Ascending aorta (tissue), 2 donors: ENCODE data around the gene CD19. TPM values are rescaled to one million over a fixed set of nuclear protein-coding genes. Genes with fewer than 3 reads are reported as not detected.

Source experiments
- DNase-seq, 2 donors: peaks; one replicate each; pipeline ENCODE4 v3.0.0-alpha.2; 2019; ENCODE audit warnings: low spot score in 2 of 2
- H3K27ac ChIP-seq, 2 donors: fragments of 200-600 bp; sonication (generic); one replicate each; pipeline ENCODE4 v1.5.1; 2016 to 2017; ENCODE audit warnings: mild to moderate bottlenecking in 1 of 2
- H3K27me3 ChIP-seq: fragments of 200-600 bp; sonication (generic); one replicate; pipeline ENCODE4 v1.5.1; 2017
- H3K36me3 ChIP-seq, 2 donors: fragments of 200-600 bp; sonication (generic); one replicate each; pipeline ENCODE4 v1.5.1; 2016
- H3K4me1 ChIP-seq, 2 donors: fragments of 200-600 bp; sonication (generic); one replicate each; pipeline ENCODE4 v1.5.1; 2016 to 2017; ENCODE audit warnings: mild to moderate bottlenecking in 1 of 2
- H3K4me3 ChIP-seq, 2 donors: fragments of 200-600 bp; sonication (generic); one replicate each; pipeline ENCODE4 v1.5.1; 2016 to 2017; ENCODE audit warnings: mild to moderate bottlenecking in 1 of 2
- H3K9me3 ChIP-seq, 2 donors: fragments of 200-600 bp; sonication (generic); one replicate each; pipeline ENCODE4 v1.5.1; 2016
- intact Hi-C: fragments of 100-400 bp; cut with DNase I; formaldehyde crosslinking; loops from one replicate; pipeline ENCODE4 v1.15.1; 2023
- total RNA-seq: library from RNA; depleted of rRNA; stranded (reverse); fragments of >200 nt; gene quantifications from one replicate; pipeline ENCODE4 v1.1.0, GENCODE V29; 2016
- TF ChIP-seq, protein P1 (sequence below), 3 experiments: fragments of 200-600 bp in 2 of 3; fragments of 450-650 bp in 1 of 3; sonication (generic) in 2 of 3; IDR thresholded peaks; one replicate each; pipeline ENCODE4 v1.5.1; 2016 to 2019; ENCODE audit warnings: antibody characterized with exemption in 3 of 3, mild to moderate bottlenecking in 1 of 3, moderate library complexity in 1 of 3

Gene CD19
- total RNA-seq, 1 donor from 2014 or later: not detected

DNA sequence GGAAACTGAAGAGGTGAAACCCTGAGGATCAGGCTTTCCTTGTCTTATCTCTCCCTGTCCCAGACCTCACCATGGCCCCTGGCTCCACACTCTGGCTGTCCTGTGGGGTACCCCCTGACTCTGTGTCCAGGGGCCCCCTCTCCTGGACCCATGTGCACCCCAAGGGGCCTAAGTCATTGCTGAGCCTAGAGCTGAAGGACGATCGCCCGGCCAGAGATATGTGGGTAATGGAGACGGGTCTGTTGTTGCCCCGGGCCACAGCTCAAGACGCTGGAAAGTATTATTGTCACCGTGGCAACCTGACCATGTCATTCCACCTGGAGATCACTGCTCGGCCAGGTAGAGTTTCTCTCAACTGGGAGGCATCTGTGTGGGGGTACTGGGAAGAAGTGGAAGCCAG is 1.4 kb downstream of the CD19 start:
- no peaks in the 10 kb centered on the region for H3K4me1 ChIP-seq
- no peaks in the 10 kb centered on the region for H3K27me3 ChIP-seq
- intact Hi-C loops: no loop called here
- H3K4me3 ChIP-seq: no peak overlapping the region
- TF ChIP-seq, protein P1, sequence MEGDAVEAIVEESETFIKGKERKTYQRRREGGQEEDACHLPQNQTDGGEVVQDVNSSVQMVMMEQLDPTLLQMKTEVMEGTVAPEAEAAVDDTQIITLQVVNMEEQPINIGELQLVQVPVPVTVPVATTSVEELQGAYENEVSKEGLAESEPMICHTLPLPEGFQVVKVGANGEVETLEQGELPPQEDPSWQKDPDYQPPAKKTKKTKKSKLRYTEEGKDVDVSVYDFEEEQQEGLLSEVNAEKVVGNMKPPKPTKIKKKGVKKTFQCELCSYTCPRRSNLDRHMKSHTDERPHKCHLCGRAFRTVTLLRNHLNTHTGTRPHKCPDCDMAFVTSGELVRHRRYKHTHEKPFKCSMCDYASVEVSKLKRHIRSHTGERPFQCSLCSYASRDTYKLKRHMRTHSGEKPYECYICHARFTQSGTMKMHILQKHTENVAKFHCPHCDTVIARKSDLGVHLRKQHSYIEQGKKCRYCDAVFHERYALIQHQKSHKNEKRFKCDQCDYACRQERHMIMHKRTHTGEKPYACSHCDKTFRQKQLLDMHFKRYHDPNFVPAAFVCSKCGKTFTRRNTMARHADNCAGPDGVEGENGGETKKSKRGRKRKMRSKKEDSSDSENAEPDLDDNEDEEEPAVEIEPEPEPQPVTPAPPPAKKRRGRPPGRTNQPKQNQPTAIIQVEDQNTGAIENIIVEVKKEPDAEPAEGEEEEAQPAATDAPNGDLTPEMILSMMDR (IDR thresholded peaks at IDR 0.05): no peak
- H3K9me3 ChIP-seq: no peaks in the 10 kb centered on the region
- DNase-seq: no peak
- H3K27ac ChIP-seq: no peak overlapping the region
- H3K36me3 ChIP-seq: no peaks in the 10 kb centered on the region

DNA sequence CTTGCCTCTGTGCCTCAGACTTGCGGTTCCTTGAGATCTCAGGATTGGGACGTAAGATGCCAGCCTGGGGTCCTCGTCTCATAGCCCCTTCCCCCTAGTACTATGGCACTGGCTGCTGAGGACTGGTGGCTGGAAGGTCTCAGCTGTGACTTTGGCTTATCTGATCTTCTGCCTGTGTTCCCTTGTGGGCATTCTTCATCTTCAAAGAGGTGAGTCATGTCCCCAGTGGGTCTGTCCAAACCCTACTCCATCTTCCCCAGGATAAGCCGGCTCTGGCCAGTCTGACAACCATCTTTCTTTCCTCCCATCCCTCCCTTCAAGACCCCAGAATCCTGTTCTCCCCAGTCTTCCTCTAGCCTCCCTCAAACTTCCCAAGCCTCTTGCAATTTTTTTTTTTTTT is 3.6 kb downstream of the CD19 start:
- Histone ChIP-seq H3K27ac (no peak overlapping the region), H3K4me1 (no peaks in the 10 kb centered on the region), H3K9me3 (no peaks in the 10 kb centered on the region), H3K36me3 (no peaks in the 10 kb centered on the region), H3K4me3 (no peak overlapping the region), H3K27me3 (no peaks in the 10 kb centered on the region)
- intact Hi-C loops: no loop called here
- no peak for DNase-seq
- TF ChIP-seq, protein P1 (IDR thresholded peaks at IDR 0.05): no peak

DNA sequence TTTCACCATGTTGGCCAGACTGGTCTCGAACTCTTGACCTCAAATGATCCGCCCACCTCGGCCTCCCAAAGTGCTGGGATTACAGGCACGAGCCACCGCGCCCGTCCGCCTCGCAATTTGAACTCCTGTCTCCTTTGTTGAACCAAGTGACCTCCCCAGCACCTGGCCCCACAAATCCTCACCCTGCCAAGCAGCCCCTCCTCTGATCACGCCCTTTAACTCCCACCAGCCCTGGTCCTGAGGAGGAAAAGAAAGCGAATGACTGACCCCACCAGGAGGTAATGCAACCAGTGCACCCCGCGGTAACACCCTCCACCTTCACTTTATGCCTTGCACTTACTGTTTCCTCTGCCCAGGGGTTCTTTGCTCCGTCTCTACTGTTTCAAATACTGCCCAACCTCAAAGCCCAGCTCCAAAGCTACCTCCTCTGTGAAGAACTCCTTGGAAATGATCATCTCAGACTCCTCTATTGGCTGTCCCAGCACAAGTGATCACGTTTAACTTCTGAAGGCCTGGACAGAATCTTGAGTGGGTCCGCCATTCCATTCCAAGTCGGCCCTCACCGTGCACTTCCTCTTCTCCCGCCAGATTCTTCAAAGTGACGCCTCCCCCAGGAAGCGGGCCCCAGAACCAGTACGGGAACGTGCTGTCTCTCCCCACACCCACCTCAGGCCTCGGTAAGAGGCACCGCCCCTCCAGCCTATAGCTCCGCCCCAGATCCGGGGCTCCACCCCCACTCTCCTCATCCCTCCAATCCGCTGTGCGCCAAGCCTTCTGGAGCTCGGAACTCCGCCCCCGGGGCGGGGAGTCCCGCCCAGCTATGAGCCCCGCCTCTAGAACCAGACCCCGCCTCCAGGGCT is 4.4 kb downstream of the CD19 start:
- Histone ChIP-seq H3K27me3 (no peaks in the 10 kb centered on the region), H3K36me3 (no peaks in the 10 kb centered on the region), H3K4me3 (peak overlapping the region in 1 of 2 donors; percentile 44), H3K27ac (no peak overlapping the region), H3K9me3 (no peaks in the 10 kb centered on the region), H3K4me1 (no peaks in the 10 kb centered on the region)
- DNase-seq: peak; percentile 54 to 84
- intact Hi-C loops: no loop called here
- TF ChIP-seq, protein P1 (IDR thresholded peaks at IDR 0.05): no peak

DNA sequence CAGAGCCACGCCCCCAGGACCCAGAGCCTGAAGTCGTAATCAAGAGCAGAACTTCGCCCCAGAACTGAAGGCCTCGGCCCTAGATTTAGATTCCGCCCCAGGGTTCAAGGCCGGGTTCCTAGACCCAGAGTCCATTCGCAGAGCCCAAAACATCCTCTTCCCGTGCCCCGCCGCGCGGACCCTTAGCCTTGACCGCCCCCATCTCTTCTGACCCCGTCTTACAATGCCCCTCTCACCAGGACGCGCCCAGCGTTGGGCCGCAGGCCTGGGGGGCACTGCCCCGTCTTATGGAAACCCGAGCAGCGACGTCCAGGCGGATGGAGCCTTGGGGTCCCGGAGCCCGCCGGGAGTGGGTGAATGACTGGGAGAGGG is 5.0 kb downstream of the CD19 start:
- TF ChIP-seq, protein P1 (IDR thresholded peaks at IDR 0.05): no peak
- intact Hi-C loops: no loop called here
- no peak for DNase-seq
- Histone ChIP-seq H3K4me1 (no peaks in the 10 kb centered on the region), H3K4me3 (no peak overlapping the region), H3K27me3 (no peaks in the 10 kb centered on the region), H3K36me3 (no peaks in the 10 kb centered on the region), H3K9me3 (no peaks in the 10 kb centered on the region), H3K27ac (no peak overlapping the region)

DNA sequence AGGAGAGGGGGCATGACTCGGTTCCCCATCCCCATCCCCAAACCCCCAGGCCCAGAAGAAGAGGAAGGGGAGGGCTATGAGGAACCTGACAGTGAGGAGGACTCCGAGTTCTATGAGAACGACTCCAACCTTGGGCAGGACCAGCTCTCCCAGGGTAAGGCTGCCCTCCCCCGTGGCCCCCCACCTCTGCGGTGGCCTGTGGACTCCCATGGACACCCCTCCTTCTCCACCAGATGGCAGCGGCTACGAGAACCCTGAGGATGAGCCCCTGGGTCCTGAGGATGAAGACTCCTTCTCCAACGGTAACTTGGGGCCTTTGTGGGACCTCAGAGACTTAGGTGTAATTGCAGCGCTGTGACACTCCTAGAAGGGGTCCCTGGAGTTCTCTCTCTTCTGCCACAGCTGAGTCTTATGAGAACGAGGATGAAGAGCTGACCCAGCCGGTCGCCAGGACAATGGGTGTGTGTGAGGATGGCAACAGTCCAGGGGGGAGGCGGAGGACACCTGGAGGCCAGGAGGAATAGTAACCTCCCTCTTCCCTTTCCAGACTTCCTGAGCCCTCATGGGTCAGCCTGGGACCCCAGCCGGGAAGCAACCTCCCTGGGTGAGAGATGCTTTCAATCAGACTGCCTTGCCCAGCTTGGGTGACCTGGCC is 5.6 kb downstream of the CD19 start:
- no peaks in the 10 kb centered on the region for H3K9me3 ChIP-seq
- H3K27ac ChIP-seq: no peak overlapping the region
- TF ChIP-seq, protein P1 (IDR thresholded peaks at IDR 0.05): no peak
- no peaks in the 10 kb centered on the region for H3K36me3 ChIP-seq
- no peaks in the 10 kb centered on the region for H3K4me1 ChIP-seq
- DNase-seq: no peak
- no peak overlapping the region for H3K4me3 ChIP-seq
- H3K27me3 ChIP-seq: no peaks in the 10 kb centered on the region
- intact Hi-C loops: no loop called here
